HepG2 (cell line): Measurements from ENCODE around the gene CUEDC2. TPM values are rescaled to one million over a fixed set of nuclear protein-coding genes. Genes with fewer than 3 reads are reported as not detected.
A peak's percentile ranks its signal among the peaks of the same experiment; 100 is the strongest.

ENCODE experiments used
- CCDC6 ChIP-seq: sonication (generic); formaldehyde crosslinking; IDR thresholded peaks from 2 replicates; pipeline ENCODE4 v1.8.1; 2022; ENCODE audit warnings: mild to moderate bottlenecking, missing genetic modification reagents, moderate library complexity
- KAT2B ChIP-seq: fragments of 150-350 bp; IDR thresholded peaks from 2 replicates; pipeline ENCODE4 v1.6.1; 2014; ENCODE audit warnings: low read depth, low read length, borderline replicate concordance
- MXI1 ChIP-seq: IDR thresholded peaks from 3 replicates; pipeline ENCODE4 v1.6.1; 2012; ENCODE audit warnings: low read depth, low read length, inconsistent platforms, borderline replicate concordance
- RBFOX2 ChIP-seq: fragments of 200-400 bp; formaldehyde crosslinking; IDR thresholded peaks from 2 replicates; pipeline ENCODE4 v1.6.1; 2017; ENCODE audit warnings: low read depth, mild to moderate bottlenecking, low read length
- SALL1 ChIP-seq: sonication (generic); formaldehyde crosslinking; IDR thresholded peaks from 2 replicates; pipeline ENCODE4 v1.8.0; 2022; ENCODE audit warnings: mild to moderate bottlenecking, missing genetic modification reagents
- SP1 ChIP-seq, 2 experiments: fragments of 450-650 bp in 1 of 2; sonication (generic) in 1 of 2; formaldehyde crosslinking in 1 of 2; IDR thresholded peaks; 2 replicates each; pipeline versions ENCODE4 v1.4.0 to v1.6.1; 2016 to 2020; ENCODE audit warnings: missing genetic modification reagents in 1 of 2
- ZC3H13 ChIP-seq: sonication (generic); formaldehyde crosslinking; IDR thresholded peaks from 2 replicates; pipeline ENCODE4 v1.8.1; 2023; ENCODE audit warnings: mild to moderate bottlenecking, missing genetic modification reagents, moderate library complexity
- ZNF253 ChIP-seq: sonication (generic); formaldehyde crosslinking; IDR thresholded peaks from 2 replicates; pipeline ENCODE4 v1.8.0; 2022; ENCODE audit warnings: mild to moderate bottlenecking, missing genetic modification reagents, borderline replicate concordance
- ZNF337 ChIP-seq: sonication (generic); formaldehyde crosslinking; IDR thresholded peaks from 2 replicates; pipeline ENCODE4 v1.5.1; 2020; ENCODE audit warnings: missing genetic modification reagents, low read depth, mild to moderate bottlenecking, borderline replicate concordance
- ZNF501 ChIP-seq: sonication (generic); formaldehyde crosslinking; IDR thresholded peaks from 2 replicates; pipeline ENCODE4 v1.5.1; 2020; ENCODE audit warnings: mild to moderate bottlenecking, moderate library complexity, missing genetic modification reagents
- ZNF512B ChIP-seq: sonication (generic); formaldehyde crosslinking; IDR thresholded peaks from 2 replicates; pipeline ENCODE4 v1.5.1; 2020; ENCODE audit warnings: missing genetic modification reagents, mild to moderate bottlenecking, borderline replicate concordance
- ZNF563 ChIP-seq: sonication (generic); formaldehyde crosslinking; IDR thresholded peaks from 2 replicates; pipeline ENCODE4 v1.8.0; 2022; ENCODE audit warnings: mild to moderate bottlenecking, moderate library complexity, missing genetic modification reagents
- polyA plus RNA-seq, 8 experiments: library from polyadenylated mRNA; depleted of rRNA in 3 of 8; stranded (reverse) in 7 of 8; unstranded in 1 of 8; fragments of >200 nt; fragmentation: Illumina TruSeq in 4 of 8; extraction: Trizol in 4 of 8; gene quantifications; 2 replicates each; pipeline versions ENCODE4 v1.2.1 to v1.2.3, GENCODE V29; 2011 to 2016; ENCODE audit warnings: low read depth in 4 of 8, missing spikeins in 1 of 8, mixed read lengths in 1 of 8; ENCODE audit not compliant: insufficient read depth in 1 of 8
- total RNA-seq, 5 experiments: library from RNA; depleted of rRNA; stranded (reverse); fragments of >200 nt; fragmentation: Illumina TruSeq; extraction: Trizol; gene quantifications; 2 replicates each; pipeline ENCODE4 v1.2.3, GENCODE V29; 2016; ENCODE audit warnings: low read depth in 1 of 5
- TF ChIP-seq, protein P1 (sequence below): sonication (generic); formaldehyde crosslinking; IDR thresholded peaks from 2 replicates; pipeline ENCODE4 v1.5.1; 2020; ENCODE audit warnings: mild to moderate bottlenecking, missing genetic modification reagents, borderline replicate concordance
- TF ChIP-seq, protein P2 (sequence below): sonication (generic); formaldehyde crosslinking; IDR thresholded peaks from 2 replicates; pipeline ENCODE4 v1.4.0; 2020; ENCODE audit warnings: missing genetic modification reagents
- TF ChIP-seq, protein P3 (sequence below): sonication (generic); formaldehyde crosslinking; IDR thresholded peaks from 2 replicates; pipeline ENCODE4 v1.4.0; 2020; ENCODE audit warnings: mild to moderate bottlenecking, missing genetic modification reagents

CUEDC2 gene
- total and polyA plus RNA-seq, 2 of the 13 experiments (the other 11 are each of a cell fraction or from before 2014, with no cell fraction given) = 13.1 to 18.4 TPM

DNA sequence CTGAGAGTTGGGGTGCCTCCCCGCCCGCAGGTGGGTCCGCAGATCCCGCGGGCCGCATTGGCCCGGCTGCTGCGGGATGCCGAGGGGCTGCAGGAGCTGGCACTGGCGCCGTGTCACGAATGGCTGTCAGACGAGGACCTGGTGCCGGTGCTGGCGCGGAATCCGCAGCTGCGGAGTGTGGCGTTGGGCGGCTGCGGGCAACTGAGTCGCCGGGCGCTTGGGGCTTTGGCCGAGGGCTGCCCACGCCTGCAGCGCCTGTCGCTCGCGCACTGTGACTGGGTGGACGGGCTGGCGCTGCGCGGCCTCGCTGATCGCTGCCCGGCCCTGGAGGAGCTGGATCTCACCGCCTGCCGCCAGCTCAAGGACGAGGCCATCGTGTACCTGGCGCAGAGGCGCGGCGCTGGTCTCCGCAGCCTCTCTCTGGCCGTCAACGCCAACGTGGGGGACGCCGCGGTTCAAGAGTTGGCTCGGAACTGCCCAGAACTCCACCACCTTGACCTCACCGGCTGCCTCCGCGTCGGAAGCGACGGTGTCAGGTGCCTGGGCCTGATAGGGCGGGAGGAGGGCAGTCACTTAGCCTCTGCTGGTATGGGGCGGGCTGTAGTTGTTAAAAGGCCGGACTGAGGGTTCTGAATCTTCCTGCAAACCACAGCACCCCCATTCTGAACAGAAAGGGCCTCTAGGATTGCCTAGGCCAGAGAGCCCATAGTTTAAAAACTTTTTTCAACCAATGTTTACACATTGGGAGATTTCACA is 10.4 kb downstream of the CUEDC2 start (continued):
- TF ChIP-seq, protein P1, sequence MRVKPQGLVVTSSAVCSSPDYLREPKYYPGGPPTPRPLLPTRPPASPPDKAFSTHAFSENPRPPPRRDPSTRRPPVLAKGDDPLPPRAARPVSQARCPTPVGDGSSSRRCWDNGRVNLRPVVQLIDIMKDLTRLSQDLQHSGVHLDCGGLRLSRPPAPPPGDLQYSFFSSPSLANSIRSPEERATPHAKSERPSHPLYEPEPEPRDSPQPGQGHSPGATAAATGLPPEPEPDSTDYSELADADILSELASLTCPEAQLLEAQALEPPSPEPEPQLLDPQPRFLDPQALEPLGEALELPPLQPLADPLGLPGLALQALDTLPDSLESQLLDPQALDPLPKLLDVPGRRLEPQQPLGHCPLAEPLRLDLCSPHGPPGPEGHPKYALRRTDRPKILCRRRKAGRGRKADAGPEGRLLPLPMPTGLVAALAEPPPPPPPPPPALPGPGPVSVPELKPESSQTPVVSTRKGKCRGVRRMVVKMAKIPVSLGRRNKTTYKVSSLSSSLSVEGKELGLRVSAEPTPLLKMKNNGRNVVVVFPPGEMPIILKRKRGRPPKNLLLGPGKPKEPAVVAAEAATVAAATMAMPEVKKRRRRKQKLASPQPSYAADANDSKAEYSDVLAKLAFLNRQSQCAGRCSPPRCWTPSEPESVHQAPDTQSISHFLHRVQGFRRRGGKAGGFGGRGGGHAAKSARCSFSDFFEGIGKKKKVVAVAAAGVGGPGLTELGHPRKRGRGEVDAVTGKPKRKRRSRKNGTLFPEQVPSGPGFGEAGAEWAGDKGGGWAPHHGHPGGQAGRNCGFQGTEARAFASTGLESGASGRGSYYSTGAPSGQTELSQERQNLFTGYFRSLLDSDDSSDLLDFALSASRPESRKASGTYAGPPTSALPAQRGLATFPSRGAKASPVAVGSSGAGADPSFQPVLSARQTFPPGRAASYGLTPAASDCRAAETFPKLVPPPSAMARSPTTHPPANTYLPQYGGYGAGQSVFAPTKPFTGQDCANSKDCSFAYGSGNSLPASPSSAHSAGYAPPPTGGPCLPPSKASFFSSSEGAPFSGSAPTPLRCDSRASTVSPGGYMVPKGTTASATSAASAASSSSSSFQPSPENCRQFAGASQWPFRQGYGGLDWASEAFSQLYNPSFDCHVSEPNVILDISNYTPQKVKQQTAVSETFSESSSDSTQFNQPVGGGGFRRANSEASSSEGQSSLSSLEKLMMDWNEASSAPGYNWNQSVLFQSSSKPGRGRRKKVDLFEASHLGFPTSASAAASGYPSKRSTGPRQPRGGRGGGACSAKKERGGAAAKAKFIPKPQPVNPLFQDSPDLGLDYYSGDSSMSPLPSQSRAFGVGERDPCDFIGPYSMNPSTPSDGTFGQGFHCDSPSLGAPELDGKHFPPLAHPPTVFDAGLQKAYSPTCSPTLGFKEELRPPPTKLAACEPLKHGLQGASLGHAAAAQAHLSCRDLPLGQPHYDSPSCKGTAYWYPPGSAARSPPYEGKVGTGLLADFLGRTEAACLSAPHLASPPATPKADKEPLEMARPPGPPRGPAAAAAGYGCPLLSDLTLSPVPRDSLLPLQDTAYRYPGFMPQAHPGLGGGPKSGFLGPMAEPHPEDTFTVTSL (CRISPR knock-in tag) = peak; percentile 10; the same call in 1 of the 2 replicates
- peak; percentile 12; the same call in 1 of the 2 replicates for TF ChIP-seq ZNF501 (CRISPR knock-in tag)
- 0 out of 2 replicates have a peak, but pooled peaks have one; percentile 7 for TF ChIP-seq ZNF337 (CRISPR knock-in tag)
- TF ChIP-seq, protein P2, sequence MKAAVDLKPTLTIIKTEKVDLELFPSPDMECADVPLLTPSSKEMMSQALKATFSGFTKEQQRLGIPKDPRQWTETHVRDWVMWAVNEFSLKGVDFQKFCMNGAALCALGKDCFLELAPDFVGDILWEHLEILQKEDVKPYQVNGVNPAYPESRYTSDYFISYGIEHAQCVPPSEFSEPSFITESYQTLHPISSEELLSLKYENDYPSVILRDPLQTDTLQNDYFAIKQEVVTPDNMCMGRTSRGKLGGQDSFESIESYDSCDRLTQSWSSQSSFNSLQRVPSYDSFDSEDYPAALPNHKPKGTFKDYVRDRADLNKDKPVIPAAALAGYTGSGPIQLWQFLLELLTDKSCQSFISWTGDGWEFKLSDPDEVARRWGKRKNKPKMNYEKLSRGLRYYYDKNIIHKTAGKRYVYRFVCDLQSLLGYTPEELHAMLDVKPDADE (CRISPR knock-in tag) = 0 out of 2 replicates have a peak, but pooled peaks have one; percentile 20
- TF ChIP-seq ZNF563 = peak; percentile 20; the same call in 1 of the 2 replicates
- TF ChIP-seq MXI1 = 0 out of 3 replicates have a peak, but pooled peaks have one; percentile 36
- TF ChIP-seq ZC3H13 = peak; percentile 3; the same call in 1 of the 2 replicates
- TF ChIP-seq RBFOX2 = peak; percentile 76
- TF ChIP-seq SP1 (IDR thresholded peaks at IDR 0.05) = no peak
- no peak; the same call in 1 of the 2 replicates for TF ChIP-seq SP1 (CRISPR knock-in tag; IDR thresholded peaks at IDR 0.05)
- 0 out of 2 replicates have a peak, but pooled peaks have one; percentile 12 for TF ChIP-seq SALL1 (CRISPR knock-in tag)
- no peak for TF ChIP-seq ZNF253 (CRISPR knock-in tag)
- TF ChIP-seq CCDC6 (CRISPR knock-in tag) = peak; percentile 25; the same call in 1 of the 2 replicates
- TF ChIP-seq, protein P3, sequence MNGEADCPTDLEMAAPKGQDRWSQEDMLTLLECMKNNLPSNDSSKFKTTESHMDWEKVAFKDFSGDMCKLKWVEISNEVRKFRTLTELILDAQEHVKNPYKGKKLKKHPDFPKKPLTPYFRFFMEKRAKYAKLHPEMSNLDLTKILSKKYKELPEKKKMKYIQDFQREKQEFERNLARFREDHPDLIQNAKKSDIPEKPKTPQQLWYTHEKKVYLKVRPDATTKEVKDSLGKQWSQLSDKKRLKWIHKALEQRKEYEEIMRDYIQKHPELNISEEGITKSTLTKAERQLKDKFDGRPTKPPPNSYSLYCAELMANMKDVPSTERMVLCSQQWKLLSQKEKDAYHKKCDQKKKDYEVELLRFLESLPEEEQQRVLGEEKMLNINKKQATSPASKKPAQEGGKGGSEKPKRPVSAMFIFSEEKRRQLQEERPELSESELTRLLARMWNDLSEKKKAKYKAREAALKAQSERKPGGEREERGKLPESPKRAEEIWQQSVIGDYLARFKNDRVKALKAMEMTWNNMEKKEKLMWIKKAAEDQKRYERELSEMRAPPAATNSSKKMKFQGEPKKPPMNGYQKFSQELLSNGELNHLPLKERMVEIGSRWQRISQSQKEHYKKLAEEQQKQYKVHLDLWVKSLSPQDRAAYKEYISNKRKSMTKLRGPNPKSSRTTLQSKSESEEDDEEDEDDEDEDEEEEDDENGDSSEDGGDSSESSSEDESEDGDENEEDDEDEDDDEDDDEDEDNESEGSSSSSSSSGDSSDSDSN (CRISPR knock-in tag) = 0 out of 2 replicates have a peak, but pooled peaks have one; percentile 5
- TF ChIP-seq KAT2B = no peak
- no peak for TF ChIP-seq ZNF512B (CRISPR knock-in tag)
